GM21825 (cell line): ENCODE data around the gene LAX1.
"Not testable (repeated sequence)": the region's sequence is repeated elsewhere in the genome, so short reads cannot be mapped to it uniquely, and the experiment has no call there.

Experiments
- ATAC-seq: cut with Tn5 transposase; IDR thresholded peaks from one replicate; pipeline ENCODE4 v1.9.1; 2021; ENCODE audit warnings: mild to moderate bottlenecking, moderate library complexity; ENCODE audit not compliant: unreplicated experiment

LAX1 gene

DNA sequence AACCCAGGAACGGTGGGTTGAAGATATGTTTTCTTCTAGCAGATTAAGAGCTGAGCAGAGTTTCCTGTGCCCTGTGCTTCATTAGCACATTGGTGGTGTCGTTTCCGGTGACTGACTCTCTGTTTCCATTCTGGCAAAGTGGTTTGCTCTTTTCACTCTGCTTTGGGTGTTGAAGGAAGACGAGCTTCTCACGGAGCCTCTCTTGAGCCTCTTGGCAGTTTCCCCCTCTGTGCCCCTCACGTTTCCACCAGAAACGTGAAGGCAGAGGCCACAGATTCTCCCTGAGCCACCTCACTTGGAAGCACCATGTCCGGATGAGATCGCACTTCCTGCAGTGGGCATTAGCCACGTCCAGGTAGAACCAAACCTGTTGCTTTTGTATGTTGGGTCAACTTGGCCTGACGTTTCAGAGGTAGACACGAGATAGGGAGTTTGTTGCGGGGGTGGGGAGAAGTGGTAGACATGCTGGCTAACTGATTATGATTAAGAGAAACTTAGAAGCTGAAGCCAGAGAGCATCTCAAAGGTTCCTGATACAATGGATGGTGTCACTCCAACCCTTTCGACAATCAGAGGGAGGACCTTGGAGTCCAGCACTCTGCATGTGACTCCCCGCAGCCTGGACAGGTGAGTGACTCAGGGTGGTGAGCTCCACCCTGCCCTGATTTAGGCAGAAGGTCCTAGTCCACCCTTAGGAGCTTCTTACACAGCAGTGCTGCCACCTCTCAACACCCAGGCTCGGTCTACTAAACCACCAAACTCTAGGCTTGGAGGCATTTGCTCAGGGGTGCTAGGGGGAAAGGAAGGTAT is at the start of gene LAX1:
LAX1 (plus strand) TSS at position 155 of the 809 bp plus-strand sequence; CDS start at position 538, 383 bp downstream.
- peak; percentile 86 for ATAC-seq

DNA sequence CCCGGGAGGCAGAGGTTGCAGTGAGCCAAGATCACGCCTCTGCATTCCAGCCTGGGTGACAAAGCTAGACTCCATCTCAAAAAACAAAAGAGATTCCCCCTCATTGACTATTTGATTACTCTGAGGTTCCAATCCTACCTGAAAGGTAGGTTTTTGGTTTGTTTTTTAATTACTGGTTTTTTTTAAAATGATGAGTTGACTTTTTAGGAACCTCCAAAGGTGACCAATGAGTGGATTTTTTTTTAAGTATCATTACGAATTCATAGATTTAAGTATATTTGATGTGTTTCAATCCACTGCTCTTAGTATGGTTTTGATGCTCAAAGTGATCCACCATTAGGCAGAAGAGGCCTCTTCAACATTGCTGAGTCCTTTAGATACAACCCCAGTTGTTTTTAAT is 47.9 kb upstream of the LAX1 start:
- no peak for ATAC-seq

GRCh38 chr1:203720242-203720641 is 44.7 kb upstream of the LAX1 start:
- no peak for ATAC-seq

DNA sequence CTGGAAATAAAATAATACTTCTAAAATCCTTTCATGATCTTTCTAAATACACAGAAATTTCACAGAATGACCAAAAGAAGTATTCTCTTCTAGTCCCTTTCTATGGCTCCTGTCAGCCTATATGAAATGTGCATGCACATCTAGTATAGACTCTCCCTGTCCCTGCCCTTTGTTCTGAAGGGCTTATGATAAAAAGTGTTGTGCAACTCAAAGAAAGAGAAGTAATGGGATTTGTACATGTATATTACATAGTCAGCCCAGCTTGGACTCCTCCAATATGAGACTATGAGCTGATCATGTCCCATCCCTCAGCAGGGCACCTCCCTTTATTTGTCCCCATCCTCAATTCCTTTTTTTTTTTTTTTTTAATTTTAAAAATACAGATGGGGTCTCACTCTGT is 42.1 kb upstream of the LAX1 start:
- no peak for ATAC-seq

GRCh38 chr1:203726417-203726867 is 38.5 kb upstream of the LAX1 start:
- no peak for ATAC-seq

- no peak for ATAC-seq
Measured at GRCh38 chr1:203733009-203733863, 31.7 kb upstream of the LAX1 start.

GRCh38 chr1:203742436-203742835 is 22.5 kb upstream of the LAX1 start:
- ATAC-seq: no peak

DNA sequence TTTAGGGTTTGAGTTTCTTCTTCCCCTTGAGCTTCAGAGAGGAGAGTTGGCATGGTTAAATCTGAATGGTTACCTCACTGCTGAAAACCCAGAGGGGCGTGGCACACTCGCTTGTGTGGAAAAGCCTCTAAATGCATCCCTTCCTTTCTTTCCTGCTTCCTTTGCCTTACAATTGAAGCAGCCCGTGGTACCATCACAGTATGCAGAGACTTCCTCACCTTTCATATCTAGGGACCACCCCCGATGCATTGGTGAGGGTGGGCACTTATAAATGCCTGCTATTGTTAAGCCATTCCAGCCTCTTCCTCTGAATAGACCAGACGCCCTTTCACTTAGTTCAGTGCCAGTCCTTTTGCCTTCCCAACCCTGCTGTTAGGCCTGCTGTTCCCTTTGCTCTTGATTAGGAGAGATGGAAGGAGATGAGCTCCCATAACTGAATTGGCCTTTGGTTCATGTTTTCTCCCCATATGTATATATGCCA is 21.9 kb upstream of the LAX1 start:
- no peak for ATAC-seq

- ATAC-seq: no peak
Measured at GRCh38 chr1:203744075-203744972, 20.7 kb upstream of the LAX1 start.

GRCh38 chr1:203746281-203746680 is 18.7 kb upstream of the LAX1 start:
- no peak for ATAC-seq

GRCh38 chr1:203751051-203751450 is 13.9 kb upstream of the LAX1 start:
- ATAC-seq: no peak

DNA sequence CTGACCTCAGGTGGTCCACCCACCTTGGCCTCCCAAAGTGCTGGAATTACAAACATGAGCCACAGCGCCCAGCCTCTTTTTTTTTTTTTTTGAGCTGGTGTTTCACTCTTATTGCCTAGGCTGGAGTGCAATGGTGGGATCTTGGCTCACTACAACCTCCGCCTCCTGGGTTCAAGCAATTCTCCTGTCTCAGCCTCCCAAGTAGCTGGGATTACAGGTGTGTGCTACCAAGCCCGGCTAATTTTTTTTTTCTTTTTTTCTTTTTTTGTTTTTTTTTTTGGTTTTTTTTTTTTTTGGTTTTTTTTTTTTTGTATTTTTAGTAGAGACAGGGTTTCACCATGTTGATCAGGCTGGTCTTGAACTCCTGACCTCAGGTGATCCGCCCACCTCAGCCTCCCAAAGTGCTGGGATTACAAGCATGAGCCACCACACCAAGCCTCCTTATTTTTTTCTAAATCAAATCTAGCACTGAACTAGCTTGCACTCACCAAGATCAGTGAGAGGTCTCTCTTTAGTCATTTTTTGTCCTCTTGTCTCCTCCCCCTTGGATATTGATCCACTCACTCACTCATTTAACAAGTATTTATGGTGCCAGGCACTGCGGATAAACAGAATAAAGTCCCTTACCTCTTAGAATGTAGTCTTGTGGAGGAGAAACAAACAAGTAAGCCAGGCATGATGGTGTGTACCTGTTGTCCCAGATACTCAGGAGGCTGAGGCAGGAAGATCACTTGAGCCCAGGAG is 13.2 kb upstream of the LAX1 start:
- ATAC-seq: not testable (repeated sequence)

DNA sequence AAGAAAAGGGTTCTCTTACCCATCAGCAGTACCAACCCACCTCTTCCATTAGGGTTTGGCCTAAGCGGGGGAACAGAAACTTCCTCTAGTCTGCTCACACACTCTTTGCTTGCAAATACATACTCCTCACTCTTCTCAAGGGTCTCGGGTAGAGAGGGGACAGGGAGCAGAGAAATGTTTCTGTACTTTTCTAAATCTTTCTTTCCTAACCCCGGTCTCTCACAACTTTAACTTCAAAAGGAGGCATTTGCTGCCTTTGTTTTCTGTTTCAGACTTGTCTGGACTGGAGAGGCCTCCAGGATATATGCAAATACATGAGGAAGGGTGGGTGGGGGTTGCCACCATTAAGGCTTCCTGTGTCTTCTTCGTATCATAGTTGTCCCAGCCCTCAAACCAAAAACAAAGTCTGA is 10.5 kb upstream of the LAX1 start:
- ATAC-seq: no peak

DNA sequence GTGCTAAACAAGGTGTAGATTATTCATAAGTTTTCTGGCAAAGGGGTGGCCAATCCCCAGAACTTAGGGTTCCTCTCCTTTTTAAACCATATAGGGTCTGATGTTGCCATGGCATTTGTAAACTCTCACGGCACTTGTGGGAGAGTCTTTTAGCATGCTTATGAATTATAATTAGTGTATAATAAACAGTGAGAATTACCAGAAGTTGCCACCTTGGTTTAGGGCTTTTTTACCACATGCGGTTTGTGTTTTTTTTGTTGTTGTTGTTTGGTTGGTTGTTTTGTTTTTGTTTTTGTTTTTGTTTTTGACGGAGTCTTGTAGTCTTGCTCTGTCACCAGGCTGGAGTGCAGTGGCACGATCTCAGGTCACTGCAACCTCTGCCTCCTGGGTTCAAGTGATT is 8.9 kb upstream of the LAX1 start:
- no peak for ATAC-seq

- not testable (repeated sequence) for ATAC-seq
Measured at GRCh38 chr1:203758749-203759148, 6.2 kb upstream of the LAX1 start.

GRCh38 chr1:203760506-203760905 is 4.5 kb upstream of the LAX1 start:
- no peak for ATAC-seq

- ATAC-seq: not testable (repeated sequence)
Measured at GRCh38 chr1:203761958-203762357, 3.0 kb upstream of the LAX1 start.

DNA sequence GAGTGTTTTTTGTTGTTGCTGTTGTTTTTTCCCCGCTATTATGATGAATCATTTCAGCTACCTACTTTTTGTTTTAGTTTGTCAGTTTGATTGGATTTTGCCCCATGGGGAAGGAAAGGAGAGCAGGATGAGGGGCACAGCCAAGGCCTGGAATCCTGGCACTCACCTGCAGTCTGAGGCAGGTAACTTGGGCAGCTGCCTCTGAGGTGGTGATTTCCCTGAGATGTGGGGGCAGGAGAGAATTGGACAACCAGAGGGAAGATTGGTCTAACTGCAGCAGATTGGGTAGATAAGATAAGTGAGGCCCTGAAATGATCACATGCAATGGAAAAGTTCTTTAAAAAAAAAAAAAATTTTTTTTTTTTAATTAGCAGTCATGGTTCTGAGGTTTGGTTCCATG is 1.5 kb upstream of the LAX1 start:
- no peak for ATAC-seq

- no peak for ATAC-seq
Measured at GRCh38 chr1:203764105-203765028, 616 bp upstream of the LAX1 start.
